Heart left ventricle (tissue), 13 donors: ENCODE measurements around the gene CCDC150.

ENCODE experiments used
- POLR2A ChIP-seq, 2 donors: fragments of 450-650 bp; IDR thresholded peaks; one replicate each; pipeline ENCODE4 v1.6.1; 2017; ENCODE audit warnings: antibody characterized with exemption in 2 of 2, mild to moderate bottlenecking in 2 of 2, moderate library complexity in 2 of 2
- TF ChIP-seq, protein P1 (sequence below), 12 donors: fragments of 200-600 bp; sonication (generic) in 4 of 12; IDR thresholded peaks; one replicate each; pipeline versions ENCODE4 v1.5.0 to v1.8.0; 2018 to 2022; ENCODE audit warnings: antibody characterized with exemption in 12 of 12, mild to moderate bottlenecking in 5 of 12
- donor health status: ischemic (EF 13 %, LVEDD 7.1; RV severe dilation, severe dysfunction).
- donor health status: DM: no; HTN: yes; CAD: no.
- donor health status: DM: no; HTN: no; CAD: no.
- donor health status: ischemic (EF 25% LVEDD 6.9; RV normal size, moderate dysfunction).
- donor health status: ischemic (EF 25% LVEDD 5.7; RV mildly dilated, moderate dysfunction).
- donor health status: ischemic (EF 35%, LVEDD 5.7; RV mildly dilated, moderate dysfunction).
- donor health status: nonischemic (EF 11% LVEDD 7.7; RV severe dilation, severe dysfunction).
- donor health status: DM: yes; HTN: yes; CAD: no.
- donor health status: PGD.
- donor health status: ischemic (EF 29% LVEDD 5.4; RV normal size, mild dysfunction).
- donor health status: nonischemic (EF 23%, LVEDD 6.1; RV moderate dilation, normal function).

DNA sequence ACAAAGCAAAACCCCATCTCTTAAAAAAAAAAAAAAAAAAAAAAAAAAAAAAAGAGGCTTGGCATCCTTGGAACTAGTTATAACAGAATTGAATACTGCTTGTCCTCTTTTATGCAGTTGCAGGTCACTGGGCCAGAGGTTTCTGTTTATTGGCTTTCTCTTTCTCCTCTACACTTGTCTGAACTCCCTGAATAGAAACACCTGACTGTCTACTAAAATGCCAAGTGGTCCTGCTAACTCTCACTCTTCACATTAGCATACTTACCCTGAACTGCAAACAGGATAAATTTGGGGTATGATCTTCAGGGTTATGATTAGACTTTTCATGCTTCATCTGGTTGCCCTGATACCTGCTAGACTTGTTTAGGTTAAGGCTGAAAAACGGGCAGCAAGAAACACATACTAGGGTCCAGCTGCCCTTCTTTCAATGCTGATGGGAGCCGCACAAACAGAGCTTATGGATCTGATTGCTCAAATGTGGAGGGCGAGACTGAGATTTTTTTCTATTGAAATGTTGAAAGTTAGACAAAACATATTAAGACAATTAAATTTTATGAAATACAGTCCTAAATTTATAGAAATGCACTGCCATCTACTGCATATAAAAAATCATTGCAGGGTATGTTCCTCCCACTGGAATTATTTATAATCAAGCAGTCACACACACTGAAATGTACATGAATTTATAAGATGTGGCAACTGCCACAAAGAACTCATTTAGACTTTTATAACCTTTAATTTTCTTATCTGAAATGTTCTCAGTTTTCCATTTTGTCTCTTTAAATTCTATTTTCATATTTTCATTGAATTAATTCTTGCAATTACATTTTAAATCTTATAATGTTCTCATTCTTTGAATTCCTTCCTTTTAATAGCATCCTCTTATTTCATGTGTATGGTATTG is 119.2 kb downstream of the CCDC150 start:
- TF ChIP-seq, protein P1, sequence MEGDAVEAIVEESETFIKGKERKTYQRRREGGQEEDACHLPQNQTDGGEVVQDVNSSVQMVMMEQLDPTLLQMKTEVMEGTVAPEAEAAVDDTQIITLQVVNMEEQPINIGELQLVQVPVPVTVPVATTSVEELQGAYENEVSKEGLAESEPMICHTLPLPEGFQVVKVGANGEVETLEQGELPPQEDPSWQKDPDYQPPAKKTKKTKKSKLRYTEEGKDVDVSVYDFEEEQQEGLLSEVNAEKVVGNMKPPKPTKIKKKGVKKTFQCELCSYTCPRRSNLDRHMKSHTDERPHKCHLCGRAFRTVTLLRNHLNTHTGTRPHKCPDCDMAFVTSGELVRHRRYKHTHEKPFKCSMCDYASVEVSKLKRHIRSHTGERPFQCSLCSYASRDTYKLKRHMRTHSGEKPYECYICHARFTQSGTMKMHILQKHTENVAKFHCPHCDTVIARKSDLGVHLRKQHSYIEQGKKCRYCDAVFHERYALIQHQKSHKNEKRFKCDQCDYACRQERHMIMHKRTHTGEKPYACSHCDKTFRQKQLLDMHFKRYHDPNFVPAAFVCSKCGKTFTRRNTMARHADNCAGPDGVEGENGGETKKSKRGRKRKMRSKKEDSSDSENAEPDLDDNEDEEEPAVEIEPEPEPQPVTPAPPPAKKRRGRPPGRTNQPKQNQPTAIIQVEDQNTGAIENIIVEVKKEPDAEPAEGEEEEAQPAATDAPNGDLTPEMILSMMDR (IDR thresholded peaks at IDR 0.05), result peak in 11 of 12 donors; percentile 26 to 57 (median 40)
- TF ChIP-seq POLR2A (IDR thresholded peaks at IDR 0.05), result no peak
